Activated CD8-positive, alpha-beta memory T cell treated with anti-CD3 and anti-CD28 coated beads, Interleukin-2, amount 50 U/mL, for 24 hours (primary cell): ENCODE measurements around the gene PPP2R3B.
"Not testable (repeated sequence)": the region's sequence is repeated elsewhere in the genome, so short reads cannot be mapped to it uniquely, and the experiment has no call there.

Source experiments
- DNase-seq: peaks from one replicate; pipeline ENCODE4 v3.0.0-alpha.2; 2020; ENCODE audit errors: extremely low read depth

Gene PPP2R3B

GRCh38 chrX:404656-405055 is 17.9 kb upstream of the PPP2R3B start:
- DNase-seq: no peak

- no peak for DNase-seq
Measured at GRCh38 chrX:402857-403256, 16.1 kb upstream of the PPP2R3B start.

GRCh38 chrX:400258-400657 is 13.6 kb upstream of the PPP2R3B start:
- DNase-seq: no peak

GRCh38 chrX:397575-397974 is 10.9 kb upstream of the PPP2R3B start:
- DNase-seq: no peak

GRCh38 chrX:394830-395229 is 8.1 kb upstream of the PPP2R3B start:
- DNase-seq: no peak

- DNase-seq: no peak
Measured at GRCh38 chrX:392575-392846, 5.8 kb upstream of the PPP2R3B start.

GRCh38 chrX:391717-392574 is 5.2 kb upstream of the PPP2R3B start:
- DNase-seq: no peak

- DNase-seq: no peak
Measured at GRCh38 chrX:390459-390858, 3.8 kb upstream of the PPP2R3B start.

GRCh38 chrX:389021-389441 is 2.3 kb upstream of the PPP2R3B start:
- DNase-seq: no peak

- DNase-seq: no peak
Measured at GRCh38 chrX:387729-388128, 1.0 kb upstream of the PPP2R3B start.

GRCh38 chrX:386239-386767 is 404 bp downstream of the PPP2R3B start:
- DNase-seq: peak; percentile 31

- DNase-seq: not testable (repeated sequence)
Measured at GRCh38 chrX:385736-386135, 971 bp downstream of the PPP2R3B start.

- no peak for DNase-seq
Measured at GRCh38 chrX:384861-385260, 1.8 kb downstream of the PPP2R3B start.

GRCh38 chrX:378443-378842 is 8.3 kb downstream of the PPP2R3B start:
- DNase-seq: no peak

- DNase-seq: not testable (repeated sequence)
Measured at GRCh38 chrX:376206-376605, 10.5 kb downstream of the PPP2R3B start.

- DNase-seq: no peak
Measured at GRCh38 chrX:375181-376036, 11.3 kb downstream of the PPP2R3B start.

- DNase-seq: no peak
Measured at GRCh38 chrX:374596-374995, 12.1 kb downstream of the PPP2R3B start.

- no peak for DNase-seq
Measured at GRCh38 chrX:373641-374471, 12.9 kb downstream of the PPP2R3B start.

GRCh38 chrX:372856-373640 is 13.7 kb downstream of the PPP2R3B start:
- no peak for DNase-seq

- DNase-seq: no peak
Measured at GRCh38 chrX:371907-372306, 14.8 kb downstream of the PPP2R3B start.
